GM21737 (cell line): Measurements from ENCODE around the gene MAGEB1.

Experiments
- ATAC-seq: cut with Tn5 transposase; IDR thresholded peaks from one replicate; pipeline ENCODE4 v1.9.1; 2021; ENCODE audit warnings: mild to moderate bottlenecking, moderate library complexity; ENCODE audit not compliant: unreplicated experiment

Gene MAGEB1

GRCh38 chrX:30296408-30297254 lies 49.7 kb downstream of the MAGEB1 start:
- no peak for ATAC-seq

- ATAC-seq, result no peak
Measured at GRCh38 chrX:30301208-30301607, 54.3 kb downstream of the MAGEB1 start.
